GM12872 (cell line): ENCODE data around the gene ALG2.

Experiments
- CTCF ChIP-seq: IDR thresholded peaks from 3 replicates; pipeline ENCODE4 v1.5.1; 2011; ENCODE audit warnings: low read depth, mild to moderate bottlenecking, low read length, moderate library complexity; ENCODE audit not compliant: insufficient read depth

Gene ALG2

GRCh38 chr9:99199938-99200539 lies 21.7 kb downstream of the ALG2 start:
- no peak for TF ChIP-seq CTCF

- TF ChIP-seq CTCF, result no peak
These were observed 23.8 kb downstream of the ALG2 start for GRCh38 chr9:99197987-99198386.

- no peak for TF ChIP-seq CTCF
These were observed 24.6 kb downstream of the ALG2 start for GRCh38 chr9:99197124-99197630.

- no peak for TF ChIP-seq CTCF
These were observed 28.3 kb downstream of the ALG2 start for GRCh38 chr9:99193466-99193821.

GRCh38 chr9:99192786-99193465 lies 28.8 kb downstream of the ALG2 start:
- TF ChIP-seq CTCF, result no peak

- no peak for TF ChIP-seq CTCF
These were observed 31.0 kb downstream of the ALG2 start for GRCh38 chr9:99190597-99191283.

GRCh38 chr9:99189887-99190596 lies 31.7 kb downstream of the ALG2 start:
- no peak for TF ChIP-seq CTCF
